ENCODE results near the gene ARID4B.

The ARID4B gene

GRCh38 chr1:235187316-235187715 is 140.7 kb downstream of the ARID4B start:
- TF ChIP-seq EZH2phosphoT487 (IDR thresholded peaks at IDR 0.05; ENCODE audit: borderline replicate concordance) (no peak), CTCF (conservative IDR thresholded peaks at IDR 0.05; ENCODE audit: low read length) (no peak)
- no peaks in the 10 kb centered on the region for H3K27me3 ChIP-seq (ENCODE audit: insufficient read depth, low read length, poor library complexity, severe bottlenecking)

GRCh38 chr1:235181561-235182245 is 146.3 kb downstream of the ARID4B start:
- Histone ChIP-seq H3K4me2 (ENCODE audit: low read depth, low read length, poor library complexity, severe bottlenecking) (no peak overlapping the region), H3K4me1 (ENCODE audit: insufficient read depth, low read length, poor library complexity, severe bottlenecking) (no peaks in the 10 kb centered on the region), H2AFZ (ENCODE audit: low read length) (no peak overlapping the region), H3K9ac (ENCODE audit: low read depth, low read length, poor library complexity, severe bottlenecking) (no peak overlapping the region), H3K9me2 (replicated peaks; ENCODE audit: low read depth, low read length) (no peaks in the 10 kb centered on the region), H3F3A (ENCODE audit: low read depth) (no peaks in the 10 kb centered on the region), H4K20me1 (ENCODE audit: insufficient read depth, low read length, poor library complexity, severe bottlenecking) (no peaks in the 10 kb centered on the region), H3K36me3 (ENCODE audit: insufficient read depth, low read length) (peaks cover 51% of the 10 kb centered on the region; the same call in 1 of the 2 replicates), H3K27me3 (ENCODE audit: insufficient read depth, low read length, poor library complexity, severe bottlenecking) (no peaks in the 10 kb centered on the region), H3K4me3 (ENCODE audit: low read length, poor library complexity, severe bottlenecking) (no peak overlapping the region), H3K79me2 (ENCODE audit: insufficient read depth, low read length) (no peaks in the 10 kb centered on the region), H3K9me3 (ENCODE audit: insufficient read depth, low read depth, low read length) (no peaks in the 10 kb centered on the region)
- no peak for TF ChIP-seq EZH2phosphoT487 (IDR thresholded peaks at IDR 0.05; ENCODE audit: borderline replicate concordance)

More at GRCh38 chr1:235187316-235187715, 140.7 kb downstream of the ARID4B start:
- no peak overlapping the region for H2AFZ ChIP-seq (ENCODE audit: low read length)
- H3K4me1 ChIP-seq (ENCODE audit: insufficient read depth, low read length, poor library complexity, severe bottlenecking) = no peaks in the 10 kb centered on the region
- no peaks in the 10 kb centered on the region for H3K9me3 ChIP-seq (ENCODE audit: insufficient read depth, low read depth, low read length)
- peaks cover 43% of the 10 kb centered on the region; the same call in 1 of the 2 replicates for H3K36me3 ChIP-seq (ENCODE audit: insufficient read depth, low read length)
- no peak overlapping the region for H3K9ac ChIP-seq (ENCODE audit: low read depth, low read length, poor library complexity, severe bottlenecking)
- no peak overlapping the region for H3K4me2 ChIP-seq (ENCODE audit: low read depth, low read length, poor library complexity, severe bottlenecking)
- H3K4me3 ChIP-seq (ENCODE audit: low read length, poor library complexity, severe bottlenecking) = no peak overlapping the region
- no peaks in the 10 kb centered on the region for H3K79me2 ChIP-seq (ENCODE audit: insufficient read depth, low read length)
- no peaks in the 10 kb centered on the region for H3K9me2 ChIP-seq (replicated peaks; ENCODE audit: low read depth, low read length)
- no peaks in the 10 kb centered on the region for H3F3A ChIP-seq (ENCODE audit: low read depth)
- no peaks in the 10 kb centered on the region for H4K20me1 ChIP-seq (ENCODE audit: insufficient read depth, low read length, poor library complexity, severe bottlenecking)

- Histone ChIP-seq H3K9me2 (replicated peaks; ENCODE audit: low read depth, low read length) (no peaks in the 10 kb centered on the region), H3K4me2 (ENCODE audit: low read depth, low read length, poor library complexity, severe bottlenecking) (no peak overlapping the region), H3K4me1 (ENCODE audit: insufficient read depth, low read length, poor library complexity, severe bottlenecking) (no peaks in the 10 kb centered on the region), H4K20me1 (ENCODE audit: insufficient read depth, low read length, poor library complexity, severe bottlenecking) (no peaks in the 10 kb centered on the region), H3K27me3 (ENCODE audit: insufficient read depth, low read length, poor library complexity, severe bottlenecking) (no peaks in the 10 kb centered on the region), H3K9ac (ENCODE audit: low read depth, low read length, poor library complexity, severe bottlenecking) (no peak overlapping the region), H3K9me3 (ENCODE audit: insufficient read depth, low read depth, low read length) (no peaks in the 10 kb centered on the region), H3F3A (ENCODE audit: low read depth) (no peaks in the 10 kb centered on the region), H2AFZ (ENCODE audit: low read length) (no peak overlapping the region), H3K36me3 (ENCODE audit: insufficient read depth, low read length) (peaks cover 57% of the 10 kb centered on the region; the same call in 1 of the 2 replicates), H3K79me2 (ENCODE audit: insufficient read depth, low read length) (no peaks in the 10 kb centered on the region), H3K4me3 (ENCODE audit: low read length, poor library complexity, severe bottlenecking) (no peak overlapping the region)
- TF ChIP-seq EZH2phosphoT487 (IDR thresholded peaks at IDR 0.05; ENCODE audit: borderline replicate concordance) = no peak
- no peak for TF ChIP-seq CTCF (conservative IDR thresholded peaks at IDR 0.05; ENCODE audit: low read length)
Observed at GRCh38 chr1:235180916-235181460, 147.0 kb downstream of the ARID4B start.

Measured in Loucy (cell line).